ENCODE data around the gene MSH4. TPM values are rescaled to one million over a fixed set of nuclear protein-coding genes. Genes with fewer than 3 reads are reported as not detected.
A peak's percentile ranks its signal among the peaks of the same experiment; 100 is the strongest.

MSH4 gene
- total RNA-seq, 1 experiment from 2014 or later, result 0.33 TPM

DNA sequence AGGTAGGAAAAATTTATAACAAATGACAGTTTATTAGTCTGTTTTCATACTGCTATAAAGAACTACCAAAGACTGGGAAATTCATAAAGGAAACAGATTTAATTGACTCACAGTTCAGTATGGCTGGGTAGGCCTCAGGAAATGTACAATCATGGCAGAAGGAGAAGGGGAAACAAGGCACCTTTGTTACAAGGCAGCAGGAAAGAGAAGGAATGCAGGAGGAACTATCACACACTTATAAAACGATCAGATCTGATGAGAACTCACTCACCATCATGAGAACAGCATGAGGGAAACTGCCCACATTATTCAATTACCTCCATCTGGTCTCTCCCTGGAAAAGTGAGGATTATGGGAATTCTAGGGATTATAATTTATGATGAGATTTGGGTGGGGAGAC, 74.3 kb downstream of the MSH4 start:
- peaks cover 31% of the 10 kb centered on the region for H3K9me3 Mint-ChIP-seq
- no peak overlapping the region for H3K27ac Mint-ChIP-seq
- no peak for ATAC-seq
- H3K4me1 Mint-ChIP-seq, result peaks cover 7% of the 10 kb centered on the region
- POLR2A ChIA-PET, result no interaction called here
- TF ChIP-seq RELA (CRISPR knock-in tag; IDR thresholded peaks at IDR 0.05; ENCODE audit: borderline replicate concordance) (no peak), SOX15 (CRISPR knock-in tag; IDR thresholded peaks at IDR 0.05) (no peak)
- no peaks in the 10 kb centered on the region; the same call in 1 of the 2 replicates for H3K27me3 Mint-ChIP-seq (ENCODE audit: low read depth)
- H3K4me3 Mint-ChIP-seq, result no peak overlapping the region
- DNase-seq (ENCODE audit: low spot score), result no peak
- peaks cover 21% of the 10 kb centered on the region for H3K36me3 Mint-ChIP-seq
- CTCF ChIA-PET, result no interaction called here

GRCh38 chr1:75879985-75880384, 83.3 kb downstream of the MSH4 start:
- Mint-ChIP-seq H3K9me3 (no peaks in the 10 kb centered on the region), H3K4me3 (no peak overlapping the region), H3K27me3 (ENCODE audit: low read depth) (no peaks in the 10 kb centered on the region), H3K4me1 (no peaks in the 10 kb centered on the region), H3K27ac (no peak overlapping the region), H3K36me3 (no peaks in the 10 kb centered on the region)
- TF ChIP-seq TEAD4 (CRISPR knock-in tag; IDR thresholded peaks at IDR 0.05), result no peak
- no peak for TF ChIP-seq SP1 (CRISPR knock-in tag; conservative IDR thresholded peaks at IDR 0.05)
- ChIA-PET CTCF (no interaction called here), POLR2A (no interaction called here)
- DNase-seq (ENCODE audit: low spot score), result no peak
- no peak for ATAC-seq

- Mint-ChIP-seq H3K27me3 (ENCODE audit: low read depth) (no peaks in the 10 kb centered on the region), H3K9me3 (no peaks in the 10 kb centered on the region), H3K36me3 (no peaks in the 10 kb centered on the region), H3K27ac (no peak overlapping the region), H3K4me3 (no peak overlapping the region), H3K4me1 (no peaks in the 10 kb centered on the region)
- no peak for ATAC-seq
- CTCF ChIA-PET, result no interaction called here
- no peak for DNase-seq (ENCODE audit: low spot score)
- TF ChIP-seq JAZF1 (CRISPR knock-in tag; IDR thresholded peaks at IDR 0.05) (no peak), SMAD4 (CRISPR knock-in tag; IDR thresholded peaks at IDR 0.05) (no peak)
- TF ChIP-seq, protein P1, sequence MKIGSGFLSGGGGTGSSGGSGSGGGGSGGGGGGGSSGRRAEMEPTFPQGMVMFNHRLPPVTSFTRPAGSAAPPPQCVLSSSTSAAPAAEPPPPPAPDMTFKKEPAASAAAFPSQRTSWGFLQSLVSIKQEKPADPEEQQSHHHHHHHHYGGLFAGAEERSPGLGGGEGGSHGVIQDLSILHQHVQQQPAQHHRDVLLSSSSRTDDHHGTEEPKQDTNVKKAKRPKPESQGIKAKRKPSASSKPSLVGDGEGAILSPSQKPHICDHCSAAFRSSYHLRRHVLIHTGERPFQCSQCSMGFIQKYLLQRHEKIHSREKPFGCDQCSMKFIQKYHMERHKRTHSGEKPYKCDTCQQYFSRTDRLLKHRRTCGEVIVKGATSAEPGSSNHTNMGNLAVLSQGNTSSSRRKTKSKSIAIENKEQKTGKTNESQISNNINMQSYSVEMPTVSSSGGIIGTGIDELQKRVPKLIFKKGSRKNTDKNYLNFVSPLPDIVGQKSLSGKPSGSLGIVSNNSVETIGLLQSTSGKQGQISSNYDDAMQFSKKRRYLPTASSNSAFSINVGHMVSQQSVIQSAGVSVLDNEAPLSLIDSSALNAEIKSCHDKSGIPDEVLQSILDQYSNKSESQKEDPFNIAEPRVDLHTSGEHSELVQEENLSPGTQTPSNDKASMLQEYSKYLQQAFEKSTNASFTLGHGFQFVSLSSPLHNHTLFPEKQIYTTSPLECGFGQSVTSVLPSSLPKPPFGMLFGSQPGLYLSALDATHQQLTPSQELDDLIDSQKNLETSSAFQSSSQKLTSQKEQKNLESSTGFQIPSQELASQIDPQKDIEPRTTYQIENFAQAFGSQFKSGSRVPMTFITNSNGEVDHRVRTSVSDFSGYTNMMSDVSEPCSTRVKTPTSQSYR (CRISPR knock-in tag; IDR thresholded peaks at IDR 0.05), result no peak
- TF ChIP-seq, protein P2, sequence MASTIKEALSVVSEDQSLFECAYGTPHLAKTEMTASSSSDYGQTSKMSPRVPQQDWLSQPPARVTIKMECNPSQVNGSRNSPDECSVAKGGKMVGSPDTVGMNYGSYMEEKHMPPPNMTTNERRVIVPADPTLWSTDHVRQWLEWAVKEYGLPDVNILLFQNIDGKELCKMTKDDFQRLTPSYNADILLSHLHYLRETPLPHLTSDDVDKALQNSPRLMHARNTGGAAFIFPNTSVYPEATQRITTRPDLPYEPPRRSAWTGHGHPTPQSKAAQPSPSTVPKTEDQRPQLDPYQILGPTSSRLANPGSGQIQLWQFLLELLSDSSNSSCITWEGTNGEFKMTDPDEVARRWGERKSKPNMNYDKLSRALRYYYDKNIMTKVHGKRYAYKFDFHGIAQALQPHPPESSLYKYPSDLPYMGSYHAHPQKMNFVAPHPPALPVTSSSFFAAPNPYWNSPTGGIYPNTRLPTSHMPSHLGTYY (CRISPR knock-in tag; IDR thresholded peaks at IDR 0.05), result no peak
- POLR2A ChIA-PET, result no interaction called here
These were observed 87.8 kb downstream of the MSH4 start for GRCh38 chr1:75884437-75884836.

DNA sequence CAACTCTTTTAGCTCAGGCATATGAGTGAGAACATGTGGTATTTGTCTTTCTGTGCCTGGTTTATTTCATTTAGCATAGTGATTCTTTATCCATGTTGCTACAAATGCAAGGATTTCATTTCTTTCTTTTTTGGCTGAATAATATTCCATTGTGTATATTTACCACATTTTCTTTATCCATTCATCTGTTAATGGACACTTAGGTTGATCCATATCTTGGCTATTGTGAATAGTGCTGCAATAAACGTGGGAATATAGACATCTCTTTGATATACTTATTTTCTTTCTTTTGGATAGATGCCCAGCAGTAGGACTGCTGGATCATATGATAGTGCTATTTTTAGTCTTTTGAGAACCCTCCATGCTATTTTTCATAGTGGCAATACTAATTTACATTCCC, 104.7 kb downstream of the MSH4 start:
- no peaks in the 10 kb centered on the region for H3K36me3 Mint-ChIP-seq
- no peaks in the 10 kb centered on the region for H3K9me3 Mint-ChIP-seq
- no peak for ATAC-seq
- TF ChIP-seq TEAD4 (CRISPR knock-in tag; IDR thresholded peaks at IDR 0.05) (no peak), NR3C1 (CRISPR knock-in tag; conservative IDR thresholded peaks at IDR 0.05; ENCODE audit: low read depth) (no peak), ZNF138 (CRISPR knock-in tag; conservative IDR thresholded peaks at IDR 0.05) (no peak), RORB (CRISPR knock-in tag; IDR thresholded peaks at IDR 0.05) (no peak)
- no peak for DNase-seq (ENCODE audit: low spot score)
- ChIA-PET CTCF (no interaction called here), POLR2A (no interaction called here)
- H3K4me3 Mint-ChIP-seq, result no peak overlapping the region
- H3K27me3 Mint-ChIP-seq (ENCODE audit: low read depth), result no peaks in the 10 kb centered on the region
- H3K4me1 Mint-ChIP-seq, result no peaks in the 10 kb centered on the region
- no peak overlapping the region for H3K27ac Mint-ChIP-seq

GRCh38 chr1:75908717-75909152, 112.1 kb downstream of the MSH4 start:
- H3K36me3 Mint-ChIP-seq, result peaks cover 11% of the 10 kb centered on the region
- no peak overlapping the region for H3K4me3 Mint-ChIP-seq
- no peaks in the 10 kb centered on the region for H3K27me3 Mint-ChIP-seq (ENCODE audit: low read depth)
- H3K27ac Mint-ChIP-seq, result no peak overlapping the region
- H3K9me3 Mint-ChIP-seq, result peaks cover 10% of the 10 kb centered on the region
- DNase-seq (ENCODE audit: low spot score) (peak; percentile 25), ATAC-seq (peak; percentile 100)
- no peak for TF ChIP-seq NFATC4 (CRISPR knock-in tag; IDR thresholded peaks at IDR 0.05)
- TF ChIP-seq, protein P3, sequence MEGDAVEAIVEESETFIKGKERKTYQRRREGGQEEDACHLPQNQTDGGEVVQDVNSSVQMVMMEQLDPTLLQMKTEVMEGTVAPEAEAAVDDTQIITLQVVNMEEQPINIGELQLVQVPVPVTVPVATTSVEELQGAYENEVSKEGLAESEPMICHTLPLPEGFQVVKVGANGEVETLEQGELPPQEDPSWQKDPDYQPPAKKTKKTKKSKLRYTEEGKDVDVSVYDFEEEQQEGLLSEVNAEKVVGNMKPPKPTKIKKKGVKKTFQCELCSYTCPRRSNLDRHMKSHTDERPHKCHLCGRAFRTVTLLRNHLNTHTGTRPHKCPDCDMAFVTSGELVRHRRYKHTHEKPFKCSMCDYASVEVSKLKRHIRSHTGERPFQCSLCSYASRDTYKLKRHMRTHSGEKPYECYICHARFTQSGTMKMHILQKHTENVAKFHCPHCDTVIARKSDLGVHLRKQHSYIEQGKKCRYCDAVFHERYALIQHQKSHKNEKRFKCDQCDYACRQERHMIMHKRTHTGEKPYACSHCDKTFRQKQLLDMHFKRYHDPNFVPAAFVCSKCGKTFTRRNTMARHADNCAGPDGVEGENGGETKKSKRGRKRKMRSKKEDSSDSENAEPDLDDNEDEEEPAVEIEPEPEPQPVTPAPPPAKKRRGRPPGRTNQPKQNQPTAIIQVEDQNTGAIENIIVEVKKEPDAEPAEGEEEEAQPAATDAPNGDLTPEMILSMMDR (IDR thresholded peaks at IDR 0.05), result peak; percentile 30; the same call in 1 of the 2 replicates
- CTCF ChIA-PET, result interaction anchor here (0.8 to 1.8 kb wide), 11 partner anchors 9 to 1217 kb away, joined by 3 to 20 read pairs (median 4); no protein-coding TSS in a partner anchor
- POLR2A ChIA-PET, result no interaction called here
- H3K4me1 Mint-ChIP-seq, result no peaks in the 10 kb centered on the region

Data from WTC11 (cell line).